Measurements from ENCODE around the gene ACSF3. TPM values are rescaled to one million over a fixed set of nuclear protein-coding genes. Genes with fewer than 3 reads are reported as not detected.

Gene ACSF3
- total RNA-seq, 2 donors from 2014 or later: 34.8 to 35.5 TPM

- Histone ChIP-seq H3K27me3 (ENCODE audit: control insufficient read depth, insufficient read depth, low read length, poor library complexity, severe bottlenecking) (no peaks in the 10 kb centered on the region), H3K27ac (ENCODE audit: low read depth, low read length) (no peak overlapping the region), H3K36me3 (ENCODE audit: control insufficient read depth, insufficient read depth, low read length) (peaks cover 58% of the 10 kb centered on the region), H3K4me3 (ENCODE audit: low read length) (no peak overlapping the region), H3K4me1 (ENCODE audit: control insufficient read depth, insufficient read depth, low read length) (peaks cover 10% of the 10 kb centered on the region), H3K9me3 (ENCODE audit: control insufficient read depth, low read length) (no peaks in the 10 kb centered on the region), H3K9ac (ENCODE audit: extremely low read depth, low read length, poor library complexity, severe bottlenecking) (no peak overlapping the region)
- Mint-ChIP-seq H3K4me1 (no peaks in the 10 kb centered on the region), H3K27ac (no peak overlapping the region), H3K27me3 (ENCODE audit: insufficient read depth) (no peaks in the 10 kb centered on the region), H3K4me3 (no peak overlapping the region), H3K36me3 (ENCODE audit: low read depth) (peaks cover 43% of the 10 kb centered on the region), H3K9me3 (no peaks in the 10 kb centered on the region)
- WGBS, 2 experiments (ENCODE audit: insufficient coverage in 1 of 2, insufficient read length in 1 of 2): 96 to 97% methylated on average over 23 to 27 of the region's 27 CpGs
- TF ChIP-seq CTCF (conservative IDR thresholded peaks at IDR 0.05): no peak
- DNase-seq: no peak
These were observed 20.0 kb downstream of the ACSF3 start for GRCh38 chr16:89113661-89114060.

GRCh38 chr16:89114159-89114981, 20.7 kb downstream of the ACSF3 start:
- Mint-ChIP-seq H3K36me3 (ENCODE audit: low read depth) (peaks cover 44% of the 10 kb centered on the region), H3K4me3 (no peak overlapping the region), H3K27me3 (ENCODE audit: insufficient read depth) (no peaks in the 10 kb centered on the region), H3K4me1 (no peaks in the 10 kb centered on the region), H3K9me3 (no peaks in the 10 kb centered on the region), H3K27ac (peak overlapping the region; percentile 79)
- H3K4me1 ChIP-seq (ENCODE audit: control insufficient read depth, insufficient read depth, low read length): peaks cover 10% of the 10 kb centered on the region
- H3K9me3 ChIP-seq (ENCODE audit: control insufficient read depth, low read length): no peaks in the 10 kb centered on the region
- H3K27me3 ChIP-seq (ENCODE audit: control insufficient read depth, insufficient read depth, low read length, poor library complexity, severe bottlenecking): no peaks in the 10 kb centered on the region
- peak overlapping the region; percentile 11 for H3K9ac ChIP-seq (ENCODE audit: extremely low read depth, low read length, poor library complexity, severe bottlenecking)
- peak; percentile 73 for DNase-seq
- no peak for TF ChIP-seq CTCF (conservative IDR thresholded peaks at IDR 0.05)
- H3K27ac ChIP-seq (ENCODE audit: low read depth, low read length): no peak overlapping the region
- H3K36me3 ChIP-seq (ENCODE audit: control insufficient read depth, insufficient read depth, low read length): peaks cover 56% of the 10 kb centered on the region
- no peak overlapping the region for H3K4me3 ChIP-seq (ENCODE audit: low read length)
- 87 to 88% methylated on average over 30 to 33 of the region's 33 CpGs for WGBS, 2 experiments (ENCODE audit: insufficient coverage in 1 of 2, insufficient read length in 1 of 2)

GRCh38 chr16:89115216-89115861, 21.7 kb downstream of the ACSF3 start:
- peaks cover 49% of the 10 kb centered on the region for H3K36me3 ChIP-seq (ENCODE audit: control insufficient read depth, insufficient read depth, low read length)
- no peak overlapping the region for H3K9ac ChIP-seq (ENCODE audit: extremely low read depth, low read length, poor library complexity, severe bottlenecking)
- DNase-seq: no peak
- H3K36me3 Mint-ChIP-seq (ENCODE audit: low read depth): peaks cover 47% of the 10 kb centered on the region
- no peaks in the 10 kb centered on the region for H3K27me3 ChIP-seq (ENCODE audit: control insufficient read depth, insufficient read depth, low read length, poor library complexity, severe bottlenecking)
- H3K27me3 Mint-ChIP-seq (ENCODE audit: insufficient read depth): no peaks in the 10 kb centered on the region
- TF ChIP-seq CTCF (conservative IDR thresholded peaks at IDR 0.05): no peak
- H3K4me3 ChIP-seq (ENCODE audit: low read length): no peak overlapping the region
- H3K9me3 ChIP-seq (ENCODE audit: control insufficient read depth, low read length): no peaks in the 10 kb centered on the region
- H3K27ac Mint-ChIP-seq: no peak overlapping the region
- H3K4me3 Mint-ChIP-seq: no peak overlapping the region
- no peak overlapping the region for H3K27ac ChIP-seq (ENCODE audit: low read depth, low read length)
- peaks cover 10% of the 10 kb centered on the region for H3K4me1 ChIP-seq (ENCODE audit: control insufficient read depth, insufficient read depth, low read length)
- no peaks in the 10 kb centered on the region for H3K4me1 Mint-ChIP-seq
- no peaks in the 10 kb centered on the region for H3K9me3 Mint-ChIP-seq
- WGBS, 2 experiments (ENCODE audit: insufficient coverage in 1 of 2, insufficient read length in 1 of 2): 93 to 97% methylated on average over 24 to 25 of the region's 25 CpGs
